ENCODE measurements around the gene RAB11FIP4.

Gene RAB11FIP4

DNA sequence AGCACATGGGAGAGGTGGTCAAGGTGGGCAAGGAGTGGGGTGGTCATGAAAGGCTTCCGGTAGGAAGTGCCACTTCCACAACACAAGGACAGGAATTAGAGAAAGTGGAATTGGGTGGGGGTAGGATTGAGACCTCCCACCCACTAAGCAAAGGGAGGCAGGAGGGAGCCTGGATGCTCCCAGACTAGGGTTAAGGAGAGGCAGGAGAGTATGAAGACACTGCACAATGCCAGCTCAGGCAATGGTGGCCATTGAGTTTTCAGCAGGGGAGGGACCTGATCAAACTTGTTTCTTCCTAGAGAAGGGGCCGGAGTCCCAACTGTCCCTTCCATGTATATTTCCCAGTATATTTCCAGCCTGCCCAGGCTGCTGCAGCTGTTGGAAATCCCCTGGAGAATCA, 3.1 kb upstream of the RAB11FIP4 start:
- no peak for DNase-seq

DNA sequence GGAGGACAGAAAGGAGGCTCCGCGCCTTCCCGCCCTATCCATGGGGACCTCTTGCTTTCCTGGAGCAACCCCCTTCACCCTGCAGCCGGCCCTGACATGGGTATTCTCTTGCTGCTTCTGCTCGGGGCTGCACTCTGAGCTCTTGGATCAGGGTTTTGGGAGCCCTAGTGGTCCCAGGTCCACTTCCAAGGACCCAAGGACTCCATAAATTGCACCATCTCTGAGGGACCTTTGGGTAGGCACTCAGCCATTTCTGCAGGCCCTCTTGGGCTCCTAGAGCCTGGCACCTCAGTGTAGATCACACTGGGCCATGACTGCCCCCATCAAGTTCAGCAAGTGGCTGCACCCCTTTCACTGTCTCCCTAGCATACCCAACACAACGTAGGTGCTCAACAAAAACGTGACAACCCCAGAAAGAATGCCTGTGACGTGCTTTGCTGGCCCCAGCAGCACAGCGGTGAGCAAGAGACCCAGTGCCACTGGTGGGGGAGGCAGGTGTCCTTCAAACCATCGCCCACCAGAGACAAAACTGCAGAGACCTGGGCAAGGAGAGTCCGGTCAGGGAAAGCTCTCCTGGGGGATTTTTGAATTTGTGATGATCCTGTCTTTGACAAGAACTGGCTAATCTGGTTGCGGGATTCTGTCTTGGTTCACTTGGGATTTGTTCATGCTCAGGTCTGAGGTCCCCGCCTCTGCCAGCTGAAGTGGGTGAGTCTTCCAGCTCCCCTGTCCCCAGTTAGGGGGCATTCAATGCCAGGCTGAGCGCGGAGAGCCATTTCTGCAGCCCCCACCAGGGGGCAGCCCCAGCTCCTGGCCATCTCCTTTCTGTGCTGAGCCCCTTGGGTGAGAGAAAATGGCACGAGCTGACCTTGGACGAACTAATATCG, 2.5 kb upstream of the RAB11FIP4 start:
- DNase-seq, result peak; percentile 35

- DNase-seq, result no peak
Observed at GRCh38 chr17:31389657-31390381, 1.7 kb upstream of the RAB11FIP4 start.

GRCh38 chr17:31390426-31390747, 1.1 kb upstream of the RAB11FIP4 start:
- DNase-seq, result no peak

DNA sequence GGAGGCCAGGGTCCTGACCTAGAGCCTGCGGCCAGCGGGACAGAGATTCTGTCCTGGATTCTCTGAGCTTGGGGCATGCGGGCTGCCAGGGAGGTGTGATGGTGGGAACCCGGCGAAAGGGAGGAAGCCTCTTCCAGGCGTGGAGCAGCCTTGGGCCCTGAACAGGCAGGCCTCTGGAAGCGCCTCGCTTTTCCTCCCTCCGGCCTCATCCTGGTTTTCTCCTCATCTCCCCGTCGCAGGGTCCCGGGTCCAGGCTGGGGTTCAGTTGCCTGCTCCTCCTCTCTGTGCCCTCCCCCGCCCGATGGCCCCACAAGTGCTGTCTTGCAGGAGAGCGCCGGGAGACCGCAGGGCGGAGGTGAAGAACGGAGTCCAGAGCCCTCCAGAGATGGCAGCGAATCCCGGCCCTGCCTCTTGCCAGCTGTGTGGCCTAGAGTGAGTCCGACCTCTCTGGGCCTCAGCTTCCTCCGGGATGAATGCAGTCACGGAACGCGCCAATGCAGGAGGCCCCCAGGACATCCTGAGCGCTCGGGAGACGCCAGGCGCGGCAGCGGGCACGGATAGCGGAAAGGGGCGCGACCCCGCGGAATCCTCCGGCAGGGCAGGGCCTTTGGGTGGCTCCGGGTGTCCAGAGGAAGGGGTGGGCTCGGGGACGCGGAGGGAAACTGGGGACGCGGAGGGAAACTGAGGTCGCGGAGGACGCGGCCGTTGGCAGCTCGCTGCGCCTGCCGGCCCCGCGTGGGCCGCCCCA, 553 bp upstream of the RAB11FIP4 start:
- no peak for DNase-seq

GRCh38 chr17:31392002-31392855, 754 bp downstream of the RAB11FIP4 start:
- DNase-seq, result no peak

DNA sequence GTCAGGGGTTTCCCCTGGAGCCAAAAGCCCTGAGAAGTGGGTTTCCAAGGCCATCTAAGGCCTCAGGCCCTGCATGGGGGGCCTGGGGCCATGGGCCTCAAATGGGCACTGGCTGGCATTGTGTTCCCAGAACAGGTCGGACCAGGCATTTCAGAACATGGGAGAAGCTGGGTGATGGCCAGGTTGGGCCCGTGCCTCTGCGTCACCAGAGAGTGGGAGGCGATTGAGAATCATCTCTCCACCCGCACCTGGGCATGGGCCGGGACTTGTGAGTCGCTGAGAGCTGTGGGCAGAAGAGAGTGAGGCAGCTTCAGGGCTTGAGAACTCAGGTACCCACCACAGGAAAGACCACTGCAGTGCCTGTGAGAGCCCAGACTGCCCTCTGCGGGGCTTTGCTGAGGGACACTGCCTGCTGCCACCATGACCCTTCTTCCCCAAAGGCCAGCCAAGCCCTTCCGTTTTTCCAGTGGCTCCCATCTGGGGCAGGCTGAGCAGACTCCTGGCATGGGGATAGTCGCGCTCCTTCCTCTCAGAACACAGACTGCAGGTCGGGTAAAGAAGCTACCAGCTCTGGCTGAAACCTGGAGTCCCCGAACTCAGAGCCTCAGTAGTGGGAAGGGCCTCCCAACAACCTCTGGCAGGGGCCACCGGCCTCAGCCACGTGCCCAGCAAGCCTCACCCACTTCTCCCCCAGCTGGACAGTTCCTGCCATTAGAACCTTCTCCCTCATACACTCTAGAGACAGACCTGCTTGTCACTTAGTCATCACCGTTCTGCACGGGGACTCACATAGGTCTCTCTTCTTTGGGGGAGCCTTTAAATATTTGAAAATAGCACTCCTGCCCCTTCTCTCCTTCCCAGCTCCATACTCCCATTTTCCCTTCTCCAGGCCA, 1.6 kb downstream of the RAB11FIP4 start:
- DNase-seq, result no peak

DNA sequence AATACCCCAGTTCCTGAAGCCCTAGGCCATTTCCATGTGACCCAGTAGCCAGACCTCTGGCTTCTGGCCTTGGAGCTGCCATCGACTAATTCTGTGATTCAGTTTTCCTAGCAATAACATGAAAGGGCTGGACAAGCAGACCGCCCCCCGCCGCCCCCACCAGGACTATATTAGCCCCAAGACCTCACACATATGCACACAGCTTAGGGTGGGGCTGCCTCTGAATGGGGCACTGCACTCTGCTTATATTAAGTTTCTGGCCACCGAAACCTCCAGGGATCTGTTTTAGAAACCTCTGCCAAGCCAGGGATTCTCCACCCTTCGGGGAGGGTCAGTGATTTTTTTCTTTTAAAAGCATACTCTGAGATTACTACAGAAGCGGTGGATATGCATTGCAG, 2.3 kb downstream of the RAB11FIP4 start:
- DNase-seq, result no peak

DNA sequence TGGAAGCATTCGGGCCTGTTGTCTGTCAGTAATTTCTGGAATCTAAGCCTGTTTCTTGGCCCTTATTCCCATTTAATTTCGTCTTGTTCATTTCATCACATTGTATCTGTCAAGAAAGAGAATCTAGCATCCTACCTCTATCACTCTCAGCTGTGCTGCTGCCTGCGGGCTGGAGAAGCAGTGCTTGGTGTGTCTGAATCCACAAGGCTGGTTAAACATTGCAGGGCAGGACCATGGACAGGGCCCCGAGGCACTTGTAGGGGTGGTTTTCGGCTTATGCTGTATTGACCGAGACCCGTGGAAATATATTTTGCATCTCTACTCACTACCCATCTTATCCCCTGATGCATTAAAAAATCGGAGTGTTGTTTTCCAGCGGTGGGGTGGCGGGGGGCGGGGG, 3.1 kb downstream of the RAB11FIP4 start:
- DNase-seq, result no peak

GRCh38 chr17:31397256-31397939, 5.9 kb downstream of the RAB11FIP4 start:
- DNase-seq, result no peak

DNA sequence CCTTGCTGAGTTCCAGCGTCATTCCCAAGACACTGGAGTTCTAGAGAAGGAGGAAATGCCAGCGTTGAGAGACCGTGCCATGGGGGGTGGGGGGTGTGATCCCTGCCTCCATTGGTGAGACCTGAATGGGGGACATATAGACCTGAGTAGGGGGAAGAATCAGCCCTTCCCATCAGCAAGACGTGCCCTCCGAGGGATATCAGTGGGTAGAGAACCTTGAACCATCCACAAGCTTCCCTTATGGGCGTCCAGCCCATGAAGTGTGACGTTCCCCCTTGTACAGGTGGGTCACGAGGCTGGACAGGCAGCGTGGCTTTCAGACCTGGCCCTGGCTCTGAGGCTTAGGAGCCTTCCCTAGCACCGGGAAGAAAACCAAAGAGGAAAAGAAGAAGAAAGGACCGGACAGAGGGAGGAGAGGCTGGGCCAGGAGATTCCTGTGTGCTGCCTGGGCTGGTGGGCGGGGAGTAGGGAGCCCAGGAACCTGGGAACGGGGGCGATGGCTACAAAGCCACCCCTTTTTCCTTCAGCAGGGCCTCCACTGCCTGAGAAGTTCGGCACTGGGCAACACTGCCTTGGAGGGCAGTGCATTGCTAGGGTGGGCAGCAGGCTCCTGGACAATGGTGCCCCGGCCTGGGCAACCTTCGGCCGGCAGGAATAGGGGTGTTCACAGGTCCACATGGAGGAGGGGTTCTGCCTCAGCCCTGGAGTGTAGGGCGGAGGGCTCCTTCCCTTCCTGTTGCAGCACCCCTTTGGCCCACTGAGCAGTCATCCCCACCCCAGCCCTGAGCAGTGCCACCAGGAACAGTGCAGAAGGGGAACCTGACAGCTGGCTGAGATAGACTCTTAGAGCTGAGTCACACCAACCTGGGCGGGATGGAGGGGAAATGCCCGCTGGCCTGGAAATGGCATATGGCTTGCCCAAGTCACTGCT, 7.2 kb downstream of the RAB11FIP4 start:
- DNase-seq, result no peak

DNA sequence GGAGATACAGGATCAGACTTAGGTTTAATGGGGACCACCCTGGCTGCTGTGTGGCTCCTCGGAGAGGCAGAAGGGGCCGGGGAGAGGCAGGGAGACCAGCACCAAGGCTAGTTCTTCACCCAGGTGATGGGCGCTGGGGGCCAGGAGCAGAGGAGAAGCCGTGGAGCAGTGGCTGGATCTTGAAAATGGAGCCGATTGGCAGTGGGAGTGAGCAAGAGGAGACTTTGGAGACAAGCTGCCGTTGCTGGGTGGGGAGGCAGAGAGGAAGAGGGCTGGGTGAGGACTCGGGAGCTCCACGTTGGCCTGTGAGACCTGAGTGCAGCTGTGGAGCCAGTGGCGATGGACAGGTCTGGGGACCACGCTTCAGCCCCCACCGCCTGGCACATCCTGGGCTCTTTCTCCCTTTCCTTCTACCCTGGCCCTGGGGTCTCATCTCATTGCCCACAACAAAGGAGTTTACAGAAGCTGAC, 9.0 kb downstream of the RAB11FIP4 start:
- no peak for DNase-seq

DNA sequence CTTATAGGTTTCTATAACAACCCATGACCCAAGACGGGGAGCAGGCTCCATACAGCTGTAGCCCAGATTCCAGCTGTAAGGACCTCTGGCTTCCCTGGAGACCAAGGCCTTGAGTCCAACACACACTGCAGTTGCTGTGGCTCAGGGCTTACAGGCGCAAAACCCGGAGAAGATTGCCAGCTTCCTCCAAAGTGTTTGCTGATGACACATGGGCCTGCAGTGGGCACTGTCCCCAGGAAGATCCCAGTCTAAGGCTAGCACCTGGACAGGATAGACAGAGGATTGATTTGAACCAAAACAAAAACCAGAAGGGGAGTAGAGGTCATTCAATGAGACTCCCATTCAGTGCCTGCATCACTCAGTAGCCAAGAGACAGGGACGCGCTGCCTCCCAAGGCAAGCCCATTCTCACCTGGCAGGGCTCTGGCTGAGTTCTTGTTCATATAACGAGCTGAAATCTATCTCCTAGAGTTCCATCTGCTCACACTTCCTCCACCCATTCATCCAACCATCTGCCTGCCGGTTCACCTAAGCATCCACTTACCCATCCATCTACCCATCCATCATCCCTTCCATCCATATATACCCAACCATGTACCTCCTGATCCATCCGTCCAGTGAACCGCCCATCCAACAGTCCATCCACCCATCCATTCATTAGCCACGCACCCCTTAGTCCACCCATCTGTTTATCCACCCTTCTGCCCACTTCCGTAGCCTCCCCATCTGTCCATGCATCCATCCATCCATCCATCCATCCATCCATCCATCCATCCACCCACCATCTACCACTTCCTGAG, 10.2 kb downstream of the RAB11FIP4 start:
- DNase-seq, result no peak

DNA sequence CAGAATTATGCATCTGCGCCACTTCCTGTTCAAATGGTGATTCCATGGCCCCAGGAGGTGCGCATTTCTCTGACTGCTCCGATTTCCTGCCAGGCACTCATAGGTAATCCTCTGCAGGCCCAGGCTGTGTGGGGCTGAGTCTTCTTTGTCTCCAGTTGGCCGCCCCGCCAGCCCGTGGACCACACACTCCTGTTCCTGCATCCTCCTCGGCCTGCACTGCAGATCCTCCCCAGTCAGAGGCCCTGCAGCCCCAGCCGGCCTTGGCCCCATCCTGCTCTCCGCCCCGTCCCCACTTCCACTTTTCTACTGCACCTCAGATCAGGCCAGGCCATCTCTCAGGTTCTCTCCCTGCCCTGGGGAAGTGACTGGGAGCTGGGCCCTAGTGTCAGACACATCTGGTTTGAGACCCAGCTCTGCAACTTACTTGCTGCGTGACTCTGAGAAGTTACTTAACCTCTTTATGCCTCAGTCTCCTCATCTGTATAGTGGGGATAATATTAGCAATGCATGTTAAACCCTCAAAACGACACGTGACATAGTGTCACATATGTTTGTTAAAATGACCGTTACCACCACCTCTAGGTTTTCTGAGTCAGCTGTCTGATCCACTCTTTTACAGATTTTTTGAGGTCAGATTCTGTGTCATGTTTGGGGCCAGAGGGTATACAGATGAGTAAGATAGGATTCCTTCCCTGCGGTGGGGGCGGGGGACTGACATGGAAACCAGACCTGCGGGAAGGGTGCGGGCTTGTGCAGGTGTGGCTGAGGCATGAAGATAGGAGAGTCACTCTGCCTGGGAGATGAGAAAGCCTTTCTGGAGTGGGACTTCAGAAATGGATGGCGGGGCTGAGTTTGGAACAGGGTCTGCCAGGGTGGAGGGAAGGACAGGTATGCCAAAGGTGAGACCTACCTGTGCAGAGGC, 12.8 kb downstream of the RAB11FIP4 start:
- DNase-seq, result no peak

DNA sequence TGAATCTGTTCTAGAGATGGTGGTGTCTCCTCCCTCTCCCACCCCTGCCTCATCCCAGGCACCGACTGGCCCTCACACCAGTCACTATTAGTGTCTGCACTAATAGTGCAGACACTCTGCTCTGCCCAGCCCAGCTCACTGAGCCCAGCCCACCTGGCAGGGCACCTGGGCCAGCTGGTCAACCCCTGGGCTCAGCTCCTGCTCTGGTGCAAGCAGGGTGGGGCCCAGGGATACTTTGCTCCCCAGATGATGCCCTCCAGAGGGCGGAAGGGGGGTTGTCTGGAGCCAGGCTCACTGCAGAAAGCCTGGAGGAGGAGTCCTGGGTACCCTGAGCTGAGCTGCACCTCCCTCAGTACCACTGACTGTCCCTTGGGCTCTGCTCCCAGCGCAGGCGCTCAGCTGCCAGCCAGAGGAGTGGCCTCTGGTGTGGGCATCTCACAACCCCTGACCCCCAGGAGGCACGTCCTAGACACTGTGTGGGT, 14.5 kb downstream of the RAB11FIP4 start:
- DNase-seq, result no peak

GRCh38 chr17:31408586-31408985, 17.1 kb downstream of the RAB11FIP4 start:
- DNase-seq, result no peak

DNA sequence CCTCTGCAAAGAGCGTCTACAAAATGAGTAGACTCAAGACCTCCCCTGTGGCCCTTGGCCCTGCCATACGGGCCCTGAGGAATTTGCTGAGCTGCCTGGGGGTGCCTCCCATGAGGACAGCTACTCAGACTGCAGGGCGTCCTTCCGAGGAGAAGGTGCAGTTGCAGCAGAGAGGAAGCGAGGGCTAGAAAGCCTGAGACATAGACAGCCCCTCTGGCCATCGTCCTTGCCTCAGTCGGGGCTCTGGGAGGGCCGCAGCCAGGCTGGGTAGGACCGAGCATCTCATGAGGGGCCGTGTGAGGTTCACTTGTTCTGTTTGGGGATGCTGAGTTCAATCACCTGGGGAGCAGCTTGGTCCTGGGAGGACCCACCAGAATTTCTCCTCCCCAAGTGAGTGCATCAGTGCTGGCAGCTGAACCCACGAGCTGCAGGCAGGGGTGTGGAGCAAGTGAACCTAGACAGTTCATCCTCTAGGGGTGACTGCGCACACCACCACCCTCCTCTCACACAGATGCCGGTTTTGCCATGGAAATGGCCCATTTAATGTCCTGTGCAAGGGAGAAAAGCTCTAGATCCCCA, 20.3 kb downstream of the RAB11FIP4 start:
- no peak for DNase-seq

Data from stimulated activated CD4-positive, alpha-beta T cell treated with anti-CD3 and anti-CD28 coated beads, Interleukin-12 subunit alpha, Interleukin-12 subunit beta, amount 100 ng/mL, for 4 hours (primary cell).